Osteocyte (in vitro differentiated cells): Measurements from ENCODE around the gene DEFB125. TPM values are rescaled to one million over a fixed set of nuclear protein-coding genes. Genes with fewer than 3 reads are reported as not detected.

Source experiments
- DNase-seq: peaks from one replicate; pipeline ENCODE4 v3.0.0; 2021; ENCODE audit warnings: mixed read lengths; ENCODE audit not compliant: unreplicated experiment; ENCODE audit errors: extremely low spot score
- H3K27ac Mint-ChIP-seq: one replicate; pipeline ENCODE4 v1.8.0; 2021; ENCODE audit warnings: mild to moderate bottlenecking, mixed read lengths; ENCODE audit not compliant: unreplicated experiment
- H3K27me3 Mint-ChIP-seq: one replicate; pipeline ENCODE4 v1.8.0; 2021; ENCODE audit warnings: mixed read lengths; ENCODE audit not compliant: unreplicated experiment
- H3K36me3 Mint-ChIP-seq: one replicate; pipeline ENCODE4 v1.8.0; 2021; ENCODE audit warnings: mixed read lengths; ENCODE audit not compliant: unreplicated experiment
- H3K4me1 Mint-ChIP-seq: one replicate; pipeline ENCODE4 v1.8.0; 2021; ENCODE audit warnings: mixed read lengths; ENCODE audit not compliant: unreplicated experiment
- H3K4me3 Mint-ChIP-seq: one replicate; pipeline ENCODE4 v1.8.0; 2021; ENCODE audit warnings: mild to moderate bottlenecking, moderate library complexity, mixed read lengths; ENCODE audit not compliant: unreplicated experiment
- H3K9me3 Mint-ChIP-seq: one replicate; pipeline ENCODE4 v1.8.0; 2021; ENCODE audit warnings: mixed read lengths; ENCODE audit not compliant: unreplicated experiment
- total RNA-seq: library from RNA; stranded (reverse); gene quantifications from 2 replicates; pipeline ENCODE4 v1.2.1, GENCODE V29; 2021
- TF ChIP-seq, protein P1 (sequence below): fragments of 200-600 bp; sonication (generic); IDR thresholded peaks from 2 replicates; pipeline ENCODE4 v1.5.0; 2021; ENCODE audit warnings: antibody characterized with exemption, mild to moderate bottlenecking, moderate library complexity

Gene DEFB125
- total RNA-seq, 1 donor from 2014 or later = not detected

DNA sequence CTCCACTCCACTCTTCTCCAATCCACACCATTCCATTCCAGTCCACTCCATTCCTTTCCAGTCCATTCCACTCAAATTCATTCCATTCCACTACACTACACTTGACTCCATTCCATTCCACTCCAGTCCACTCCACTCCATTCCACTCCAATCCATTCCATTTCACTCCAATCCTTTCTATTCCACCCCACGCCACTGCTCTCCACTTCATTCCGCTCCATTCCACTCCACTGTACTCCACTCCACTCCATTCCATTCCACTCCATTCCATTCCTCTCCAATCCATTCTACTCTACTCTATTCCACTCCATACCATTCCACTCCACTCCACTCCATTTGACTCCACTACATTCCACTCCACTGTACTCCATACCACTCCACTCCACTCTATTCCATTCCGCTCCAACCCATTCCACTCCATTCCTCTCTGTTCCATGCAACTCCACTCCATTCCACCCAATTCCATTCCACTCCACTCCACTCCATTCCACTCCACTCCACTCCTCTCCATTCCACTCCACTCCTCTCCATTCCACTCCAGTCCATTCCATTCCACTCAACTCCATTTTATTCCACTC, 23.4 kb upstream of the DEFB125 start:
- no peak for DNase-seq
- peaks cover 2% of the 10 kb centered on the region for H3K27me3 Mint-ChIP-seq
- no peak overlapping the region for H3K27ac Mint-ChIP-seq
- TF ChIP-seq, protein P1, sequence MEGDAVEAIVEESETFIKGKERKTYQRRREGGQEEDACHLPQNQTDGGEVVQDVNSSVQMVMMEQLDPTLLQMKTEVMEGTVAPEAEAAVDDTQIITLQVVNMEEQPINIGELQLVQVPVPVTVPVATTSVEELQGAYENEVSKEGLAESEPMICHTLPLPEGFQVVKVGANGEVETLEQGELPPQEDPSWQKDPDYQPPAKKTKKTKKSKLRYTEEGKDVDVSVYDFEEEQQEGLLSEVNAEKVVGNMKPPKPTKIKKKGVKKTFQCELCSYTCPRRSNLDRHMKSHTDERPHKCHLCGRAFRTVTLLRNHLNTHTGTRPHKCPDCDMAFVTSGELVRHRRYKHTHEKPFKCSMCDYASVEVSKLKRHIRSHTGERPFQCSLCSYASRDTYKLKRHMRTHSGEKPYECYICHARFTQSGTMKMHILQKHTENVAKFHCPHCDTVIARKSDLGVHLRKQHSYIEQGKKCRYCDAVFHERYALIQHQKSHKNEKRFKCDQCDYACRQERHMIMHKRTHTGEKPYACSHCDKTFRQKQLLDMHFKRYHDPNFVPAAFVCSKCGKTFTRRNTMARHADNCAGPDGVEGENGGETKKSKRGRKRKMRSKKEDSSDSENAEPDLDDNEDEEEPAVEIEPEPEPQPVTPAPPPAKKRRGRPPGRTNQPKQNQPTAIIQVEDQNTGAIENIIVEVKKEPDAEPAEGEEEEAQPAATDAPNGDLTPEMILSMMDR = no peak
- H3K4me1 Mint-ChIP-seq = no peaks in the 10 kb centered on the region
- no peaks in the 10 kb centered on the region for H3K9me3 Mint-ChIP-seq
- no peaks in the 10 kb centered on the region for H3K36me3 Mint-ChIP-seq
- H3K4me3 Mint-ChIP-seq = no peak overlapping the region

DNA sequence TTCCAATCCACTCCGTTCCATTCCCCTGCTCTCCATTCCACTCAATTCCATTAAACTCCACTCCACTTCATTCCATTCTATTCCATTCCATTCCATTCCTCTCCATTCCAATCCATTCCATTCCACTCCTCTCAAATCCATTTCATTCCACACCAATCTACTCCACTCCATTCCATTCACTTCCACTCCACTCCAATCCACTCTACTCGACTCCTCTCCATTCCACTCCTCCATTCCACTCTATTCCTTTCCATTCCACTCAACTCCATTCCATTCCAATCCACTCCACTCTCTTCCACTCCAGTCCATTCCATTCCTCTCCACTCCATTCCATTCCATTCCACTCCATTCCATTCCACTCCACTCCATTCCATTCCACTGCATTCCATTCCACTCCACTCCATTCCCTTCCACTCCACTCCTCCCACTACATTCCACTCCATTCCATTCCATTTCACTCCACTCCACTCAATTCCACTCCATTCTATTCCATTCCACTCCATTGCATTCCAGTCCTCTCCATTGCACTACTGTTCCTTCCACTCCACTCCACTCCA, 22.6 kb upstream of the DEFB125 start:
- H3K36me3 Mint-ChIP-seq = no peaks in the 10 kb centered on the region
- H3K9me3 Mint-ChIP-seq = no peaks in the 10 kb centered on the region

DNA sequence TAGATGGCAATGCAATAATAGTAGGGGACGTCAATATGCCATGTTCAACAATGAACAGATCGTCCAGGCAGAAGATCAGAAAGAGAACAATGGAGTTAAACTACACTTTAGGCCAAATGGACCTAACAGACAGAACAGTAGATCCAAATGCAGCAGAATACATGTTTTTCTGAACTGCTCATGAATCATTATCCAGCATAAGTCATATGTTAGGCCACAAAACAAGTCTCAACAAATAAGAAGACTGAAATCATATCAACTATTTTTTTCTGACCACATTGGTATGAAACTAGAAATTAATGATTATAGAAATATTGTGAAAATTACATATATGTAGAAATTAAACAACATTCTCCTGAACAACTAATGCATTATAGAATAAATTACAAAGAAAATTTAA, 10.2 kb upstream of the DEFB125 start:
- H3K4me3 Mint-ChIP-seq = no peak overlapping the region
- no peaks in the 10 kb centered on the region for H3K36me3 Mint-ChIP-seq
- no peak overlapping the region for H3K27ac Mint-ChIP-seq
- H3K27me3 Mint-ChIP-seq = peaks cover 10% of the 10 kb centered on the region
- no peak for DNase-seq
- TF ChIP-seq, protein P1 = no peak
- H3K4me1 Mint-ChIP-seq = no peaks in the 10 kb centered on the region
- H3K9me3 Mint-ChIP-seq = no peaks in the 10 kb centered on the region

More for the DNA sequence above, 22.6 kb upstream of the DEFB125 start:
- Mint-ChIP-seq H3K4me1 (no peaks in the 10 kb centered on the region), H3K27ac (no peak overlapping the region), H3K4me3 (no peak overlapping the region), H3K27me3 (peaks cover 2% of the 10 kb centered on the region)
- DNase-seq = no peak
- TF ChIP-seq, protein P1 = no peak

DNA sequence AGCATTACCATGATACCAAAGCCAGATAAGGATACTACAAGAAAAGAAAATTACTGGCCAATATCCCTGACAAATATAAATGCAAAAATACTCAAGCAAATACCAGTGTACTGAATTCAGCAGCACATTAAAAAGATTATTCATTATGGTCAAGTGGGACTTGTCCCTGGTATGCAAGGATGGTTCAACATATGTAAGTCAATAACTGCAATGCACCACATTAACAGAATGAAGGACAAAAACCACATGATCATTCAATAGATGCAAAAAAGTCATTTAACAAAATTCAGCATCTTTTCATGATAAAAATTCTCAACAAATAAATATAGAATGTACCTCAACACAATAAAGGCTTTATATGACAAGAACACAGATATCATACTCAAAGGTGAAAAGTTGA, 9.1 kb upstream of the DEFB125 start:
- no peak overlapping the region for H3K4me3 Mint-ChIP-seq
- TF ChIP-seq, protein P1 = no peak
- no peak overlapping the region for H3K27ac Mint-ChIP-seq
- H3K4me1 Mint-ChIP-seq = no peaks in the 10 kb centered on the region
- no peaks in the 10 kb centered on the region for H3K36me3 Mint-ChIP-seq
- H3K9me3 Mint-ChIP-seq = no peaks in the 10 kb centered on the region
- no peak for DNase-seq
- H3K27me3 Mint-ChIP-seq = peaks cover 6% of the 10 kb centered on the region

DNA sequence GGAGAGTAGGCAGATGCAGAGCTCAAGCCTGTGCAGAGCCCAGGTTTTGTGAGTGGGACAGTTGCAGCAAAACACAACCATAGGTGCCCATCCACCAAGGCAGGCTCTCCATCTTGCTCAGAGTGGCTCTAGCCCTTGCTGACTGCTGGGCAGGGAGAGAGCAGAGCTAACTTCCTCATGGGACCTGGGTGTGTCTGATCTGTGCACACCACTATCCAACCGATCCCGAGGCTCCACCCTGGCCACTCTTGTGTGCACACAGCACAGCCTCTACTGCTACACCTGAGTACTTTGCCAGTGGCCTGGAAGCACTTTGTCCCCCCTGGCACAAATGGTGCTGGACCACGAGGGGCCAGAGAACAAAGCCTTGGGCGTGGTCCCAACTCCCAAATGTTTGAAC, 7.9 kb upstream of the DEFB125 start:
- Mint-ChIP-seq H3K36me3 (no peaks in the 10 kb centered on the region), H3K4me3 (no peak overlapping the region), H3K4me1 (no peaks in the 10 kb centered on the region), H3K9me3 (no peaks in the 10 kb centered on the region), H3K27ac (no peak overlapping the region), H3K27me3 (peaks cover 9% of the 10 kb centered on the region)
- TF ChIP-seq, protein P1 = no peak
- no peak for DNase-seq
